RWPE2 (cell line): Measurements from ENCODE around the gene MLLT6.

Experiments
- ATAC-seq: fragments of 200-7000 bp; cut with Tn5 transposase; 3 replicates; pipeline ENCODE4 v1.9.1; 2021; ENCODE audit warnings: low read depth
- DNase-seq: peaks from one replicate; pipeline ENCODE4 v3.0.0-alpha.2; 2020; ENCODE audit warnings: low spot score
- H3K27ac ChIP-seq: fragments of 450-650 bp; 2 replicates; pipeline ENCODE4 v1.5.1; 2017; ENCODE audit warnings: mild to moderate bottlenecking; ENCODE audit not compliant: poor library complexity, severe bottlenecking
- H3K27me3 ChIP-seq: fragments of 250-450 bp; sonication (Bioruptor Pico); 2 replicates; pipeline ENCODE4 v1.5.1; 2021; ENCODE audit warnings: mild to moderate bottlenecking, moderate library complexity; ENCODE audit not compliant: insufficient read depth, poor library complexity, severe bottlenecking
- H3K36me3 ChIP-seq: fragments of 250-450 bp; sonication (Bioruptor Pico); 2 replicates; pipeline ENCODE4 v1.5.1; 2020; ENCODE audit warnings: low read depth, mild to moderate bottlenecking, moderate library complexity
- H3K4me1 ChIP-seq: fragments of 250-450 bp; sonication (Bioruptor Pico); 2 replicates; pipeline ENCODE4 v1.5.1; 2021; ENCODE audit warnings: mild to moderate bottlenecking, moderate library complexity; ENCODE audit not compliant: insufficient read depth, poor library complexity, severe bottlenecking
- H3K4me3 ChIP-seq: fragments of 250-450 bp; sonication (Bioruptor Pico); 2 replicates; pipeline ENCODE4 v1.5.1; 2021; ENCODE audit warnings: mild to moderate bottlenecking, moderate library complexity; ENCODE audit not compliant: severe bottlenecking
- H3K9me3 ChIP-seq: fragments of 250-450 bp; sonication (Bioruptor Pico); 2 replicates; pipeline ENCODE4 v1.5.1; 2021; ENCODE audit warnings: mild to moderate bottlenecking, moderate library complexity; ENCODE audit not compliant: severe bottlenecking
- CTCF ChIP-seq: fragments of 450-650 bp; IDR thresholded peaks from one replicate; pipeline ENCODE4 v1.5.1; 2017; ENCODE audit warnings: mild to moderate bottlenecking, moderate library complexity; ENCODE audit not compliant: poor library complexity, severe bottlenecking

Gene MLLT6

GRCh38 chr17:38709104-38709820 is 4.2 kb downstream of the MLLT6 start:
- Histone ChIP-seq H3K4me1 (no peaks in the 10 kb centered on the region), H3K27me3 (no peaks in the 10 kb centered on the region), H3K4me3 (no peak overlapping the region), H3K36me3 (peaks cover 42% of the 10 kb centered on the region), H3K27ac (no peak overlapping the region), H3K9me3 (no peaks in the 10 kb centered on the region)
- DNase-seq (no peak), ATAC-seq (no peak)
- no peak for TF ChIP-seq CTCF

DNA sequence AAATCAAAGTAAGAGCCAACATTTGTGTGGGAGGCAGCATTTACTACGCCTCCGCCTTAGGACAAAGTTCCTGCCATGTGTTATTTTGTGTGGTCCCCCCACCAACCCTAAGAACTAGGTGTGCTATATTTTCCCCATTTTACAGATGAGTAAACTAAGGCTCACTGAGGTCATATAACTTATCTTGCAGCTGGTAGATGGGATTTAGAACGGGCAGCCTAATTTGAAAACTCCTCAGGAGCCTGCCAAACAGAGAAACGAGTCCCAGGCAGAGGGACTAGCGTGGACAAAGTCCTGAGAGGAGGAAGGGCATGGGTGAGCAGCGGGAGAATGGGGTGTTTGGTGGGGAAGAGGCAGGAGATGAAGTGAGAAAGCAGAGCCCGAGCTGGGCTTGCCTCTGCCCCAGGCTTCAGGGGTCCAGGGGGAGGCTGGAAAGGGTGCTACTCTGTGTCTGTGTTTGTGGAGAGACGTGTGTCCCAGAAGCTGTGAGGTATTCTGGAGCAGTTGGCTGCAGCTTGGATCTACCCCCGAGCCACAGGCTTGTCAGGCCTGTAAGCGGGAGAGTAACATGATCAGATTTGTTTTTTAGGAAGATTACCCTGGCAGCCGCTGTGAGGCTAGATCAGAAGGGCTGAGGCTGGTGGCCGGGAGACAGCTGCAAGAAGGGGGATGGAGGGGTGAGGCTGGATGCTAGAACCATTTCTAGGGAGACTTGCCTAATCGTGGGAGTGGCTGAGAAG is 5.0 kb downstream of the MLLT6 start:
- no peak overlapping the region for H3K27ac ChIP-seq
- H3K9me3 ChIP-seq = no peaks in the 10 kb centered on the region
- TF ChIP-seq CTCF = no peak
- no peak overlapping the region for H3K4me3 ChIP-seq
- no peaks in the 10 kb centered on the region for H3K4me1 ChIP-seq
- peaks cover 43% of the 10 kb centered on the region for H3K36me3 ChIP-seq
- H3K27me3 ChIP-seq = no peaks in the 10 kb centered on the region
- no peak for DNase-seq
- no peak for ATAC-seq

GRCh38 chr17:38710604-38710962 is 5.5 kb downstream of the MLLT6 start:
- TF ChIP-seq CTCF = no peak
- no peaks in the 10 kb centered on the region for H3K4me1 ChIP-seq
- peaks cover 46% of the 10 kb centered on the region for H3K36me3 ChIP-seq

GRCh38 chr17:38710985-38711384 is 5.9 kb downstream of the MLLT6 start:
- Histone ChIP-seq H3K27me3 (no peaks in the 10 kb centered on the region), H3K4me3 (no peak overlapping the region), H3K4me1 (no peaks in the 10 kb centered on the region), H3K36me3 (peaks cover 47% of the 10 kb centered on the region), H3K9me3 (no peaks in the 10 kb centered on the region), H3K27ac (no peak overlapping the region)
- no peak for TF ChIP-seq CTCF
- DNase-seq (no peak), ATAC-seq (no peak)

More at GRCh38 chr17:38710604-38710962, 5.5 kb downstream of the MLLT6 start:
- ATAC-seq = no peak
- DNase-seq = no peak
- no peaks in the 10 kb centered on the region for H3K9me3 ChIP-seq
- no peaks in the 10 kb centered on the region for H3K27me3 ChIP-seq
- H3K27ac ChIP-seq = no peak overlapping the region
- no peak overlapping the region for H3K4me3 ChIP-seq
